Ovary (tissue), 3 donors: Measurements from ENCODE around the gene TBCD.

ENCODE experiments used
- CTCF ChIP-seq, 3 donors: fragments of 450-650 bp in 2 of 3; fragments of 200-600 bp in 1 of 3; IDR thresholded peaks; one replicate each; pipeline versions ENCODE4 v1.5.1 to v1.8.0; 2016 to 2022; ENCODE audit warnings: antibody characterized with exemption in 3 of 3, mild to moderate bottlenecking in 1 of 3
- POLR2A ChIP-seq: fragments of 450-650 bp; IDR thresholded peaks from one replicate; pipeline ENCODE4 v1.6.1; 2017; ENCODE audit warnings: antibody characterized with exemption, mild to moderate bottlenecking, moderate library complexity
- donor health status: DM: no; HTN: no; CAD: no.

GRCh38 chr17:82873521-82873920, 121.7 kb downstream of the TBCD start:
- TF ChIP-seq CTCF (IDR thresholded peaks at IDR 0.05) (no peak), POLR2A (no peak)
